H1 (cell line): ENCODE measurements around the gene SEL1L2. TPM values are rescaled to one million over a fixed set of nuclear protein-coding genes. Genes with fewer than 3 reads are reported as not detected.

Experiments used
- CHD1 ChIP-seq: IDR thresholded peaks from 2 replicates; pipeline ENCODE4 v1.6.1; 2012; ENCODE audit warnings: low read depth, low read length, improper control_type of control experiment
- HDAC6 ChIP-seq: IDR thresholded peaks from one replicate; pipeline ENCODE4 v1.7.1; 2012; ENCODE audit warnings: low read depth, mild to moderate bottlenecking, inconsistent platforms, low read length, moderate library complexity
- TAF1 ChIP-seq: IDR thresholded peaks from 2 replicates; pipeline ENCODE4 v1.6.1; 2011; ENCODE audit warnings: mild to moderate bottlenecking, low read depth, low read length
- YY1 ChIP-seq: IDR thresholded peaks from 2 replicates; pipeline ENCODE4 v1.6.1; 2011; ENCODE audit warnings: low read depth, mild to moderate bottlenecking, low read length
- polyA plus RNA-seq, 7 experiments: library from polyadenylated mRNA; depleted of rRNA in 3 of 7; stranded (reverse) in 5 of 7; unstranded in 2 of 7; fragments of >200 nt in 5 of 7; fragments of 200-250 nt in 2 of 7; gene quantifications; 1 replicate in 5 of 7; 2 replicates in 1 of 7; 4 replicates in 1 of 7; pipeline versions ENCODE4 v1.2.1 to v1.2.3, GENCODE V29; 2011 to 2013; ENCODE audit warnings: missing spikeins in 2 of 7, mixed read lengths in 2 of 7
- total RNA-seq: library from RNA; stranded (reverse); fragmentation: NEBNext Ultra II Directional; extraction: Animal tissue kit (Norgen Biotek cat#: 25700); gene quantifications from 2 replicates; pipeline ENCODE4 v1.2.1, GENCODE V29; 2021

SEL1L2 gene
- total and polyA plus RNA-seq, 2 of the 8 experiments (the other 6 are each of a cell fraction or from before 2014, with no cell fraction given), result not detected

DNA sequence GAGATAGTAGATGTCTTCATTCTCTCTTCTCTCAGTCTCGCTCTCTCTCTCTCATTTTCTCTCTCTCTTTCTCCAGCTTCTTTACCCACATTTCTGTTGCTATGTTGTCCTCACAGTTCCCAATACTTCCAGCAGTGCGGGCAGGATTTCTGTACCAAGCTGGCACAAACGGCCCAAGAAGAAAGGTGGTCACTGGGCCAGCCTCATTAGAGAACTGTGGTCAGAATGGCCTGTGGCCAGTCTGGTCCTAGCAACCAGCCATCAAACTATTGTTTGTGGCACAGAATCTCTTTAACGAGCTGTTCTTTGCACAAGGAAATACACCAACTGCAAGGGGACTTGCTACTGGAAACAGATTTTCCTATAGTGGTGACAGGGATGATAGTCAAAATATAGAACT, 81.3 kb downstream of the SEL1L2 start (continued):
- no peak for TF ChIP-seq HDAC6
- TF ChIP-seq CHD1, result no peak
- no peak for TF ChIP-seq TAF1
- no peak for TF ChIP-seq YY1
